HG02588 (cell line): ENCODE measurements around the gene ZNF397.

Experiments used
- ATAC-seq: cut with Tn5 transposase; IDR thresholded peaks from one replicate; pipeline ENCODE4 v1.9.1; 2021; ENCODE audit warnings: mild to moderate bottlenecking, moderate library complexity; ENCODE audit not compliant: unreplicated experiment

ZNF397 gene

DNA sequence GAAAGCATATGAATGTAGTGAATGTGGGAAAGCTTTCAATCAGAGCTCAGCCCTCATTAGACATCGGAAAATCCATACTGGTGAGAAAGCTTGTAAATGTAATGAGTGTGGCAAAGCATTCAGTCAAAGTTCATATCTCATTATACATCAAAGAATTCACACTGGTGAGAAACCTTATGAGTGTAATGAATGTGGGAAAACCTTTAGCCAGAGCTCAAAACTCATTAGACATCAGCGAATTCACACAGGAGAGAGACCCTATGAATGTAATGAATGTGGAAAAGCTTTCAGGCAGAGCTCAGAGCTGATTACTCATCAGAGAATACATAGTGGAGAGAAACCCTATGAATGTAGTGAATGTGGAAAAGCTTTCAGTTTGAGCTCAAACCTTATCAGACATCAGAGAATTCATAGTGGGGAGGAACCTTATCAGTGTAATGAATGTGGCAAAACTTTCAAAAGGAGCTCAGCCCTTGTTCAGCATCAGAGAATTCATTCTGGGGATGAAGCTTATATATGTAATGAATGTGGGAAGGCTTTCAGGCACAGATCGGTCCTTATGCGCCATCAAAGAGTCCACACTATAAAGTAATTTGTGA lies 5.0 kb downstream of the ZNF397 start:
- no peak for ATAC-seq

DNA sequence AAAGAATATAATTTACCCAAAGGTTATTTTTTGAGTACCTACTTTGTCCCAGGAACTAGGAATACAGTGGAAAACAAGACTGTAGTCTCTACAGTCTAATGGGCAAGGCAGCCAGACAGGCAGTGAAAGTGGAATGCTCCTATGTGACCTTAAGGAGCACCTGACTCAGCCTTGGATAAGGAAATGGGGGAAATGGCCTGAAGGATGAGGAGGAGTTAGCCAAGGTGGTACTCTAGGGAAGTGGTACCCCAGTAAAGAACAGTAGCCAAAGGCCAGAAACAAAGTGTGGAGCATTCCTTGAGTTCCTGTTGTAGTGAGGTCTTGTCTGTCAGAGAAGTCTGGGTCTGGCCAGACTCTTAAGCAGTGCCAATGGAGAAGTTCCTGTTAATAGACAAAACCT lies 6.0 kb downstream of the ZNF397 start:
- no peak for ATAC-seq

DNA sequence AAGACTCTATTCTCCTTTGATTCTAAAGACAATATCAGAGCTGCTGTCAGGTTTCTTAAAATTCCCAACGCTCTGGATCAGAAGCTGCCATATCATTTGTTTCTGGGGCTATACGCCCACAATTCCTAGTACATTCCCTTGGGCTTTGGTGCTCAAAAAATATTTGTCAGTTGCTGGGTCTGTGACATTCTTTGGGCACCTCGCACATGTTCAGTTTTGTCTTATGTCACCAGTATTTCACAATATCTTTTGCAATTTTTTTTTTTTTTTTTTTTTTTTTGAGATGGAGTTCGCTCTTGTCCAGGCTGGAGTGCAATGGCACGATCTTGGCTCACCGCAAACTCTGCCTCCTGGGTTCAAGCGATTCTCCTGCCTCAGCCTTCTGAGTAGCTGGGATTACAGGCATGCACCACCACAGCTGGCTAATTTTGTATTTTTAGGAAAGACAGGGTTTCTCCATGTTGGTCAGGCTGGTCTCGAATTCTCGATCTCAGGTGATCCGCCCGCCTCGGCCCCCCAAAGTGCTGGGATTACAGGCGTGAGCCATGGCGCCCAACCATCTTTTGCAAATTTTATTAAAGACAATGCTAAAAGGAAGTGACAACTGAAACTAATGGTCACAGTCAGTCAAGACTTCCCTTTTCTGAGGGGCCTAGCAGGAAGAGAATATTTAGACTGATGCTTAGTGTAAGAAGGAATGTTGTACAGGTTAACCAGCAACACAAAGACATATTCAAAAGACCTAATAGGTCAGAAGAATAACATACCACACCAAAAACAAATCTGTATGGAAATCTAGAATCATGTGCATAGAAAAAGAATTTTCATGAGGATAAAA lies 6.8 kb downstream of the ZNF397 start:
- no peak for ATAC-seq

DNA sequence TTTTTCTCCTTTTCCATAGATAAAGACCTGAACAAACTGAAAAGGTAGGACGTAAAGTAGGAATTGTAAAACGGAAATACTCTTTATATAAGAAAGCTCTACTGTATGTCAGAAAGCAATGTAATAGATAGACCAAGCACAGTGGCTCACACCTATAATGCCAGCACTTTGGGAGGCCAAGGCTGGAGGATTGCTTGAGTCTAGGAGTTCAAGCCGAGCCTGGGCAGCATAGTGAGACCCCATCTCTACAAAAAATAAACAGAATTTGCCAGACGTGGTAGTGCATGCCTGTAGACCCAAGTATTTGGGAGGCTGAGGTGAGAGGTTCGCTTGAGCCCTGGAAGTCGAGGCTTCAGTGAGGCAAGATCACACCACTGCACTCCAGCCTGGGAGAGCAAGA lies 7.6 kb downstream of the ZNF397 start:
- no peak for ATAC-seq

DNA sequence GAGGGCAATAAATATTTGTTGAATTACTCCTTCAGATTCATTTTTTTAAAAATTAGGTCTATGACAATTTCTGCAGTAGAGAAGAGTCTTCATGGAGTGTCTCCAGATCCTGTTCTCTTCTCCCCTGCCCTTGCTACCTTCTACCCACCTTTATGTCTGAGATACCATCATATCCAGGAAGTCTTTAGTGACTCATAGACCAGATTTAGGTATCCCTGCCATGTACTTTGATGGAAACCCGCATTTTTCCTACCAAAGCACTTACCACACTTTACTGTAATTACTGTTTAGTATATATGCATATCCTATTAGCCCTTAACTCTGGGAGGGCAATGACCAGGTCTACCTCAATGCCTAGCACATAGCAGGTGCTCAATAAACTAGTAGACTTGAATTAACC lies 11.6 kb downstream of the ZNF397 start:
- no peak for ATAC-seq

DNA sequence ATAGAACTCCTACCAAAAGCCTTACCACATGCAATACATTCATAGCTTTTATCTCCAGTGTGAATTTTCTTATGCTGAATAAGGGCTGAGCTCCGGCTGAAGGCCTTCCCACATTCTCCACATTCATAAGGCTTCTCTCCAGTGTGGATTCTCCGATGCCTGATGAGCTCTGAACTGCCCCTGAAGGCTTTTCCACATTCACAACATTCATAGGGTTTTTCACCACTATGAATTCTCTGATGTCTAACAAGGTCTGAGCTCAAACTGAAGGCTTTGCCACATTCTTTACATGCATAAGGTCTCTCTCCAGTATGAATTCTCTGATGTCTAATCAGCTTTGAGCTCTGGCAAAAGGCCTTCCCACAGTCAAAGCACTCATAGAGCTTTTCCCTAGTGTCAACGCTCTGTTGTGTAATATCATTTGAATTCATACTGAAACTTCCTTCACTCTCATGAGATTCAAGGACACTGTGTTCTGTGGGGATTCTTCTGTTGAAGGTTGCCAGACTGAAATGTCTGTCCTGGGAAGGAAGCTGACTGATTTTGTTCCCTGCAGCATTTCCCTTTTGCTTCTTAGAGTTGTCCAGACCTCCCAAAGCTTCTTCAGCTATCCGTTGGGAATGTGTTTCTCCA lies 12.9 kb downstream of the ZNF397 start:
- no peak for ATAC-seq

DNA sequence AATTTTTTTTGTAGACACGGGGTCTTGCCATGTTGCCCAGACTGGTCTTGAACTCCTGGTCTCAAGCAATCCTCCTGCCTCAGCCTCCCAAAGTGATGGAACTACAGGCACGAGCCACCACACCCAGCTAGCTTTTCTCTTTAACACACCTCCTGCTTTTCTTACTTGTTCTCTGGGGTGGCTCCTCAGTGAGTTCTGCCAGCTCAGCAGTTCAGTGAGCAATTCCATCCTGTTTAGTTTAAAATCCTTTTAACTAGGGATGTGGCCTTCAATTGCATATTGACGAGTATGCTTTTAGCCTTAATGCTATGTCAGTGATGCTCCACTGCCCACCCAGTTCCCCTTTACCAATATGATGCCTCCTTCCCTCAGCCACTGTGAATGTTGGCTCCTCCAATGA lies 16.1 kb downstream of the ZNF397 start:
- no peak for ATAC-seq

DNA sequence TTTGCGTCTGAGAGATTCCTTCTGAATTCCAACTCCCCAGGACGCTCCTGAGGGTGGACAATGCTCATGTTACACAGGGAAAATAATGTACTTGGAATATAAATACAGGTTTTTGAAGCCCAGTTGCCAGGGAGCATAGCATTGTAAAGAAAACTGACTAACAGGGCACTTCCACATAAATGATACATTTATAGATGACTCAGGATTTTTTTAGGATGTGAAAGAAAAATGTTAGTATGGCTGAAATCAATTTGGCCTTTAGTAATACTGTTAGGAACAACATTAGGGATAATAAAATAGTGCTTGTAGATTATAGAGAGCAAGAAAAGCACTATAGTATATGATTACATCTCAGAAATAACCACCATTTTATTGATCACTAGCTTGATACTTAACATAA lies 23.6 kb downstream of the ZNF397 start:
- ATAC-seq, result no peak

DNA sequence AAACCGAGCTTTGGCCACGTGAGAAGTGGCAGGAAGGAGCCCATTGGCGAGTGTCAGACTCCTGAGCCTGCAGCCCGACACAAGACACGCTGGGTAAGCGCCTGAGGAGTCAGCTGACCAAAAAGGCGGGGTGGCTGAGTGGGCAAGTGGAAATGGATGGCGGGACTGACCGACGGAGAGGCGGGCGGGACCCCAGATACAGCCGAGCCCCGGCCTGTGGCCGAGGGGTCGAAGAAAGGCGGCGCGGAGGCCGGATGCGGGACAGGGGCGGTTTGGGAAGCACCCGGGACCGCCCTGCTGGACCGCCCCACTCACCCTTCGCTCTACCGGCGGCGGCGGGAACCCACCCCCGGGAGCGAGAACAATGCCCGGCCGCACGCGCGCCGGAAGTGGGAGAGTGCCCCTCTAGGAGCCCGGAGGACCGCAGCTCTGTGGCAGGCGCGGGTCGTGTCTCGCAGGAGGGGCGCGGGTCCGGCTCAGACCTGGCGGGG lies 26.4 kb downstream of the ZNF397 start:
- ATAC-seq, result peak; percentile 89

DNA sequence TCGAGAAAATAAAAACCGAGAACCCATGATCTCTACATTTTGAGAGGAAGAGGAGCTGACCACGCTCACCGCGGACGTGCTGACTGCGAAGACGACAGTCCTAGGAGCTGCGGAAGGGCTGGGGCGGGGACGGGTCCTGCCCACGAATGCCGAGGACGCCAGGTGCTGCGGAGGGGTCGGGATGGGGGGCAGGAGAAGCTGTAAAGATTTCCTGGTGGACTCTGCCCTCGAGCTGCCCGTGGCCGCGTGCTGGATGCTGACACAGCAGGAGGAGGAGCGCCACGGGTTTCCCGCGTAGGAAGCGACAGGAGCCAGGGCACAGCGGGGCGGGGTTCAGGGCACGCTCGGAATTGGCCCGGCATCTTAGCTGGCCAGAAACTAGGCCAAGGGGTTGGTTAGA lies 27.0 kb downstream of the ZNF397 start:
- ATAC-seq, result no peak

DNA sequence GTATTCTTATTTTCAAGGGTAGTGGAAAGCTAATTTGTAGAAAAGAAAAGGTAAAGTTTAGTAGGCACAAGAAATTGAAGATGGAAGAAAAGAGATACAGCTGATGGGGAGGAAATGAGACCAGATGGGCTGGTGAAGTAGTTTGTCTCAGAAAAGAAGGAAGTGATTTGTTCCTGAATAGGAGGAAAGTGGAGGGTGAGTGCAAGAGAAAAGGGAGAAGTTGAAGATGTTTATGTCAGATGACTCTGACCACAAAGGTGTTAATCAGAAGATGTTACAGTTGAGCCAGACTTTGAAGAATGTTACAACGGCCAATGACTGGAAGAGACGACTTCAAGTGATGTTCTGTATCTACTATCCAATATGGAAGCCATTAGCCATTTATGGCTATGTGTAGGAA lies 28.0 kb downstream of the ZNF397 start:
- no peak for ATAC-seq

DNA sequence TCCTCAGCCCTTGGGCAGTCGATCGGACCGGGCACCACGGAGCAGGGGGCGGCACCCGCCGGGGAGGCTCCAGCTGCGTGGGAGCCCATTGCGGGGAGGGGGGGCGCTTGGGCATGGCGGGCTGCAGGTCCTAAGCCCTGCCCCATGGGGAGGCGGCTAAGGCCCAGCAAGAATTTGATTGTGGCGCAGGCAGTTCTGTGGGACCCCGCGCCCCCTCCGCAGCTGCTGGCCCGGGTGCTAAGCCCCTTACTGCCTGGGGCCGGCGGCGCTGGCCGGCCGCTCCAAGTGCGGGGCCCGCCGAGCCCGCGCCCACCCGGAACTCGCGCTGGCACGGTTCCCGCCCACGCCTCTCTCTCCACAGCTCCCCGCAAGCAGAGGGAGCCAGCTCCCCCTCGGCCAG lies 30.8 kb downstream of the ZNF397 start:
- no peak for ATAC-seq

DNA sequence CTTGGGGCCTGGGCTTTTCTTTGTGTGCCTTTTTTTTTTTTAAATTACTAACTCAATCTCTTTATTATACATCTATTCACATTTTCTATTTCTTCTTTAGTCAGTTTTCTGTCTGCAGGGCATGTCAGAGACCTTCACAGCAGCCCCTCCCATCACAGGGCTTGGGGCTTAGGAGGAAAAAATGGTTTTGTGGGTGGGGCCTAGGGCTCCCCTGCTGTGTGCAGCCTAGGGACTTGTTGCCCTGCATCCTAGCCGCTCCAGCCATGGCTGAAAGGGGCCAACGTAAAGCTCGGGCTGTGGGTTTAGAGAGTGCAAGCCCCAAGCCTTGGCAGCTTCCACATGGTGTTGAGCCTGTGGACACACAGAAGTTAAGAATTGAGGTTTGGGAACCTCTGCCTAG lies 35.4 kb downstream of the ZNF397 start:
- ATAC-seq, result no peak

DNA sequence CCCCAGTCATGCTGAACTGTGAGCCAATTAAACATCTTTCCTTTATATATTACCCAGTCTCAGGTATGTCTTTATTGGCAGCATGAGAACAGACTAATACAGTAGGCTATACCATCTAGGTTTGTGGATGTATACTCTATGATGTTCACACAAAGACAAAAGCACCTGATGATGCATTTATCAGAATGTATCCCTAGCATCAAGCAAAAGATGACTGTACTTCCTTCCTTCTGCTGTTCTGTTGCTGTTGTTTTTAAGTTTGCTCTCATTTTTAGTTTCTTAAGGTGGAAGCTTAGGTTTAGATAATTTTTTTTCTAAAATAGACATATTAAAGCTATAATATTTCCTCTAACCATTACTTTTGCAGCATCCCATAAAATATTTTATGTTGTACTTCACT lies 36.8 kb downstream of the ZNF397 start:
- ATAC-seq, result no peak

DNA sequence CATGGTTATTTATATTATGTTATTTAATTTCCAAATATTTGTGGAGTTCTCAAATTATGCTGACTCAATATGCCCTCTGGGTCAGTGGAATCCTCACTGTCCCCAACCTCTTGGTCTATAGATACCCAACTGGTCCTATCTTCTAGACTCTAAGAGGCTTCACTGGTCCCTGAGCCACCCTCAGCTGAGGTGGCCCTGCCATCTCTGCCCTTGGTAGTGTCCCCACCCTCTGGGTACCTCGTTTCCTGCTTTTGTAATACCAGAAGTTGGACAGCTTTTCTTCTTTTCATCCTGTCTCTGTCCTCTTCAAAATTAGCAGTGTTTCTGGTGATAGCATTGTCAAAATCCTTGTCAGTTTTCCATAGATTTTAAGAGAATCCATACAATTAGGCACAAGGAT lies 37.3 kb downstream of the ZNF397 start:
- no peak for ATAC-seq

DNA sequence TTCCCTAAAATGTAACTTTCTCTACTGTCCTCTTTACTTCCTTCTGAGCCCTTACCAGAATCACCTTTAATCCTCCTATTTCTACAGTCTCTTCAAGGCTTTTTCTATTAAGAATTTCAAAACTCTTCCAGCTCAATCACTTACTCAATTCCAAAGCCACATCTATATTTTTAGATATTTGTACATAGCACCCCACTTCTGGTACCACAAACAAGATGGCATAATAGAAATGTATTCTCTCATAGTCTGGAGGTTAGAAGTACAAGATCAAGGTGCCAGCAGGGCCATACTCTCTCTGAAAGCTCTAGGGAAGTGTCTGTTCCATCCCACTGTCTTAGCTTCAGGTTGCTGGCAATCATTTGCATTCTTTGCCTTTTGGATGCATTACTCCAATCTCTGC lies 38.1 kb downstream of the ZNF397 start:
- no peak for ATAC-seq

DNA sequence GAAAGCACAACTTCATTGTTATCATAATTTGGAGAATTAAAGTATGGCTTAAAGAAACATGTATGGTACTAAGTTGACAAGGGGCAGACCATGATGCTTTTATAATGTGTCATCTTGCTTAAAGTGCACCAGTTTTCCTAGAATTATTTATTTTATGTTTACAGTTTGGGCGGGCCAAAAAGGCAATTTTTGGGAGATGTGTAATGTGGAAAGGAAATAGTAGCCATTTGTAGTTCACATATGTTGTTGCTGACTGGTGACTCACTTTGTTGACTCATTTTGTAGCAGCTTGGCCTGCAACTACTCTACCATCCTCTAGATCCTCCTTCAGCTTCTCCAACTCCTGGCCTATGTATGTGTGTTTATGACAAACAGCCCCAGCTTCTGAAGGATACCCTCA lies 41.5 kb downstream of the ZNF397 start:
- no peak for ATAC-seq

DNA sequence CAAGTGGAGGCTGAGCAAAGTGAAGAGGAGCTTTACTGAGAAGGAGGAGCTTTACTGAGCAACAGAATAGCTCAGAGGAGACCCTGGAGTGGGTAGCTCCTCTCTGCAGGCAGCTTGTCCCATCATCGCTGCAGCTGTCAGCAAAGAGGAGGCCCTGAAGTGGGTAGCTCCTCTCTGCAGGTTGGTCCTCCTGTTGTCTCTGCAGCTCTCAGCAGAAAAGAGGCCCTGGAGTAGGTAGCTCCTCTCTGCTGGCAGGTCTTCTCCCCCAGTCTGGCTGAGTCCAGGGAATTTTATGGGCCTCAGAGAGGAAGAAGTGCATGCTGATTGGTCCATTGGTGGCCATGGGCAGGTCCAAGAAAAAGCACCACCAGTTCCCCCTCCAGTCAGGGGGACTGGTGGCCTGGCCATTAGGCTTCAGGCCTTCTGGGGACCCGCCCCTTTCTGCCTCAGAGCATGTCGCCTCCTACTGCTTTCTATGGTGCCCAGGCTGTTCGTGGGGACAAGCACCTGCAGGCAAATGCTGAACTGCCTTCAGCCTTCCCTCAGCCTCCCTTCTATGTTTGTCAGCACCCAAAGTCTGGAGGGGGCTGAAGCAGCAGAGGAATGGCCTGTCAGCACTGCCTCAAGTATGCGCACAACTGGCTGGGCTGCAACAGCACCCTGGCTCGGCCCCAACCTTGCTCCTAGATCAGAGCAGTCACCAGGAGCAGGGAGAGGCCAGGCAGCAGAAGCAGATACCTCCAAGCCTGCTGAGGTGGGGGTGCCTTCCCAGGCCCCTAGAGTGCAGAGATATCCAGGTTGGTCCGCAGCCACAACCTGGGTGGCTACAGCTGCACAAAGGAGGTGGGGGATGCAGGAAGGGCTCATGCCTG lies 43.3 kb downstream of the ZNF397 start:
- no peak for ATAC-seq

DNA sequence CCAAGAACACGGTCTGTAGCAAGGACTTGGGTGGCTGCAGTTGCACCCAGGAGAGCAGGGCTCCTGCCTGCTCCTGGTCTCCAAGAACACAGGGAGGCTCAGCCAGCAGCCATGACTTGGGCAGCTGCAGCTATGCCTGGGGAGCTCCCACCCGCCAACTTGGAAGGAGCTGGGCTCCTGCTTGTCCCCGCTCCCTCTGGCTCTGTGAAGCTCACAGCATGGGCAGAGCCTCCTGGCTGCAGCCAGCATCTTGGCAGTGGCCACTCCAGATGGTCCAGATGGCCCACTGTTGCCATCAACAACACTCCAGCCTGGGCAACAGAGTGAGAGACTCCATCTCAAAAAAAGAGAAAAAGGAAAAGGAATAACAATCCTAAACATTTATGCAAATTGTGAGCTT lies 44.0 kb downstream of the ZNF397 start:
- ATAC-seq, result no peak

DNA sequence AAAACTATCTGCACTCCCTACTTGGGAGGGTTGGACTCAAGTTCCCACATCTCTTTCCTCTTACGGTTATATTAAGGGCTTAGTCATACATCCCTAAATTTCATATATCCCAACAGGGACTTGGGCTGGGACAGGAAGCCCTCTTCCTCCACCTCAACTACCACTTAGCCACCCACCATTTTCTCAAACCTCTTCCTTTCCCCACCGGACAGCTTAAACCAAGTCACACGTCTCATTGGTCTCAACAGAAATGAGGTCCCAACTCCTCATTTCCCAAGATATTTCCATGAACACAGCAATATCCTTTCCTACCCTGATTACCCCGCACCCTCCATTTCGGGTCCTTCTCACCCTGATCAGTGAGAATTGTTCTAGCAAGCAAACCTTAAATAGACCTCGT lies 48.5 kb downstream of the ZNF397 start:
- ATAC-seq, result no peak

DNA sequence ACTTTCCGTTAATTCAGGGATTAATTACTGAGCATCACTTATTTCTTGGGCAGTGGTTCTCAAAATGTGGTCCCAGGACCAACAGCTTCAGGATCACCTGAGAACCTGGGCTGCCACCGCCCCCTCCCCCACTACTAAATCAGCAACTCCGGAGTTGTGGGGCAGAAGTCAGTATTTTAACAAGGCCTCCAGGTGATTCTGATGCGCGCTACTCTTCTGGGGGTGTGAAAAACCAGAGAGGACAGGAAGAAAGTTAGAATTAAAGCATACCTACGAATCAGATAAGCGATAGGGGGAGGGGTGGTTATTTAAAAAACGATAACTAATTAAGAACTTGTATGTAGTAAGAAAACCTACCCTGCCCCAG lies 48.9 kb downstream of the ZNF397 start:
- peak; percentile 30 for ATAC-seq
